Measurements from ENCODE around the gene MARCO. TPM values are rescaled to one million over a fixed set of nuclear protein-coding genes. Genes with fewer than 3 reads are reported as not detected.

The MARCO gene
- total RNA-seq, 1 experiment from 2014 or later, result not detected

GRCh38 chr2:119009110-119009509 lies 67.1 kb downstream of the MARCO start:
- H3K27me3 ChIP-seq (ENCODE audit: insufficient read depth, low read depth), result no peaks in the 10 kb centered on the region
- H3K9me3 ChIP-seq (ENCODE audit: insufficient read depth, low read depth), result no peaks in the 10 kb centered on the region; the same call in 1 of the 2 replicates
- H2AFZ ChIP-seq, result no peak overlapping the region
- BruUV-seq (replicated peaks), result no TSS peak
- no peaks in the 10 kb centered on the region for H4K20me1 ChIP-seq (ENCODE audit: insufficient read depth)
- no peak for TF ChIP-seq EZH2 (IDR thresholded peaks at IDR 0.05; ENCODE audit: low read depth)
- TF ChIP-seq, protein P1, sequence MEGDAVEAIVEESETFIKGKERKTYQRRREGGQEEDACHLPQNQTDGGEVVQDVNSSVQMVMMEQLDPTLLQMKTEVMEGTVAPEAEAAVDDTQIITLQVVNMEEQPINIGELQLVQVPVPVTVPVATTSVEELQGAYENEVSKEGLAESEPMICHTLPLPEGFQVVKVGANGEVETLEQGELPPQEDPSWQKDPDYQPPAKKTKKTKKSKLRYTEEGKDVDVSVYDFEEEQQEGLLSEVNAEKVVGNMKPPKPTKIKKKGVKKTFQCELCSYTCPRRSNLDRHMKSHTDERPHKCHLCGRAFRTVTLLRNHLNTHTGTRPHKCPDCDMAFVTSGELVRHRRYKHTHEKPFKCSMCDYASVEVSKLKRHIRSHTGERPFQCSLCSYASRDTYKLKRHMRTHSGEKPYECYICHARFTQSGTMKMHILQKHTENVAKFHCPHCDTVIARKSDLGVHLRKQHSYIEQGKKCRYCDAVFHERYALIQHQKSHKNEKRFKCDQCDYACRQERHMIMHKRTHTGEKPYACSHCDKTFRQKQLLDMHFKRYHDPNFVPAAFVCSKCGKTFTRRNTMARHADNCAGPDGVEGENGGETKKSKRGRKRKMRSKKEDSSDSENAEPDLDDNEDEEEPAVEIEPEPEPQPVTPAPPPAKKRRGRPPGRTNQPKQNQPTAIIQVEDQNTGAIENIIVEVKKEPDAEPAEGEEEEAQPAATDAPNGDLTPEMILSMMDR (conservative IDR thresholded peaks at IDR 0.05), result no peak
- intact Hi-C loops (cut with micrococcal nuclease; ENCODE audit: unreplicated experiment), result no loop called here
- H3K4me3 ChIP-seq, result no peak overlapping the region
- peaks cover 14% of the 10 kb centered on the region for H3F3A ChIP-seq (ENCODE audit: insufficient read depth, low read depth)
- H3K36me3 ChIP-seq (ENCODE audit: low read depth), result no peaks in the 10 kb centered on the region
- no peaks in the 10 kb centered on the region for H3K9me2 ChIP-seq (ENCODE audit: insufficient read depth)
- peaks cover 16% of the 10 kb centered on the region for H3K4me1 ChIP-seq (replicated peaks; ENCODE audit: insufficient read depth)
- H3K79me2 ChIP-seq (ENCODE audit: low read depth), result no peaks in the 10 kb centered on the region
- no peak for DNase-seq
- ChIA-PET CTCF (no interaction called here), POLR2A (ENCODE audit: unreplicated experiment) (no interaction called here)
- H3K27ac ChIP-seq, result no peak overlapping the region
- no peak overlapping the region for H3K4me2 ChIP-seq

- CTCF ChIA-PET, result no interaction called here
Measured at GRCh38 chr2:119010336-119010735, 68.3 kb downstream of the MARCO start.

GRCh38 chr2:119011162-119011909 lies 69.3 kb downstream of the MARCO start:
- Histone ChIP-seq H3K79me2 (ENCODE audit: low read depth) (no peaks in the 10 kb centered on the region), H3K4me1 (replicated peaks; ENCODE audit: insufficient read depth) (no peaks in the 10 kb centered on the region), H3K36me3 (ENCODE audit: low read depth) (no peaks in the 10 kb centered on the region), H3K4me3 (peak overlapping the region; percentile 13; the same call in 1 of the 2 replicates), H3K9me2 (ENCODE audit: insufficient read depth) (no peaks in the 10 kb centered on the region), H4K20me1 (ENCODE audit: insufficient read depth) (no peaks in the 10 kb centered on the region), H3F3A (ENCODE audit: insufficient read depth, low read depth) (no peaks in the 10 kb centered on the region), H3K4me2 (peak overlapping the region; percentile 60), H3K27ac (no peak overlapping the region), H2AFZ (no peak overlapping the region), H3K9me3 (ENCODE audit: insufficient read depth, low read depth) (no peaks in the 10 kb centered on the region), H3K27me3 (ENCODE audit: insufficient read depth, low read depth) (no peaks in the 10 kb centered on the region)
- intact Hi-C loops (cut with micrococcal nuclease; ENCODE audit: unreplicated experiment), result loop anchor here (2.0 to 10.0 kb wide), 3 partner anchors 127 to 653 kb away; no protein-coding TSS in a partner anchor
- CTCF ChIA-PET, result interaction anchor here (0.7 kb wide), 1 partner anchor 22 kb away, joined by 3 read pairs; no protein-coding TSS in a partner anchor
- peak in 1 of 2 experiments; percentile 51 for DNase-seq
- TF ChIP-seq, protein P1 (conservative IDR thresholded peaks at IDR 0.05), result peak; percentile 79
- no peak for TF ChIP-seq EZH2 (IDR thresholded peaks at IDR 0.05; ENCODE audit: low read depth)
- no TSS peak for BruUV-seq (replicated peaks)
- POLR2A ChIA-PET (ENCODE audit: unreplicated experiment), result no interaction called here

More at GRCh38 chr2:119010336-119010735, 68.3 kb downstream of the MARCO start:
- no peak overlapping the region for H3K27ac ChIP-seq
- H4K20me1 ChIP-seq (ENCODE audit: insufficient read depth), result no peaks in the 10 kb centered on the region
- no peaks in the 10 kb centered on the region for H3K79me2 ChIP-seq (ENCODE audit: low read depth)
- H3K9me2 ChIP-seq (ENCODE audit: insufficient read depth), result no peaks in the 10 kb centered on the region
- H3K36me3 ChIP-seq (ENCODE audit: low read depth), result no peaks in the 10 kb centered on the region
- H3K4me2 ChIP-seq, result no peak overlapping the region
- DNase-seq, result no peak
- peaks cover 3% of the 10 kb centered on the region for H3K4me1 ChIP-seq (replicated peaks; ENCODE audit: insufficient read depth)
- BruUV-seq (replicated peaks), result no TSS peak
- no peak overlapping the region for H2AFZ ChIP-seq
- H3K4me3 ChIP-seq, result no peak overlapping the region
- H3K27me3 ChIP-seq (ENCODE audit: insufficient read depth, low read depth), result no peaks in the 10 kb centered on the region
- POLR2A ChIA-PET (ENCODE audit: unreplicated experiment), result no interaction called here
- no peaks in the 10 kb centered on the region for H3K9me3 ChIP-seq (ENCODE audit: insufficient read depth, low read depth)
- TF ChIP-seq EZH2 (IDR thresholded peaks at IDR 0.05; ENCODE audit: low read depth), result no peak
- TF ChIP-seq, protein P1 (conservative IDR thresholded peaks at IDR 0.05), result no peak
- H3F3A ChIP-seq (ENCODE audit: insufficient read depth, low read depth), result peaks cover 6% of the 10 kb centered on the region; the same call in 1 of the 2 replicates
- intact Hi-C loops (cut with micrococcal nuclease; ENCODE audit: unreplicated experiment), result loop anchor here (2.0 to 10.0 kb wide), 3 partner anchors 126 to 654 kb away; no protein-coding TSS in a partner anchor

Measured in PC-9 (cell line).